Prostate gland (tissue), 2 donors: ENCODE measurements around the gene BEST4. TPM values are rescaled to one million over a fixed set of nuclear protein-coding genes. Genes with fewer than 3 reads are reported as not detected.

Experiments
- DNase-seq: peaks from one replicate; pipeline ENCODE4 v3.0.0-alpha.2; 2019; ENCODE audit warnings: low spot score
- H3K27ac ChIP-seq, 2 donors: fragments of 200-600 bp; sonication (generic); 2 replicates each; pipeline ENCODE4 v1.5.1; 2017 to 2019
- H3K27me3 ChIP-seq: fragments of 200-600 bp; sonication (generic); replicated peaks from 2 replicates; pipeline ENCODE4 v1.5.1; 2019; ENCODE audit not compliant: insufficient read depth
- H3K36me3 ChIP-seq, 2 donors: fragments of 200-600 bp; sonication (generic); 1 replicate in 1 of 2; 2 replicates in 1 of 2; pipeline versions ENCODE4 v1.5.1 to v1.8.1; 2017 to 2019
- H3K4me1 ChIP-seq: fragments of 200-600 bp; sonication (generic); replicated peaks from 2 replicates; pipeline ENCODE4 v1.5.1; 2019
- H3K4me3 ChIP-seq, 2 donors: fragments of 200-600 bp; sonication (generic); 2 replicates each; pipeline ENCODE4 v1.5.1; 2017 to 2019
- H3K9me3 ChIP-seq: fragments of 200-600 bp; sonication (generic); 2 replicates; pipeline ENCODE4 v1.5.1; 2017
- CTCF ChIP-seq, 4 experiments: fragments of 200-600 bp in 2 of 4; fragments of 450-650 bp in 2 of 4; sonication (generic) in 2 of 4; IDR thresholded peaks; 1 replicate in 3 of 4; 2 replicates in 1 of 4; pipeline ENCODE4 v1.5.1; 2016 to 2019; ENCODE audit warnings: antibody characterized with exemption in 4 of 4, mild to moderate bottlenecking in 2 of 4, moderate library complexity in 2 of 4
- POLR2A ChIP-seq: fragments of 450-650 bp; IDR thresholded peaks from one replicate; pipeline ENCODE4 v1.6.1; 2016; ENCODE audit warnings: antibody characterized with exemption, mild to moderate bottlenecking
- POLR2AphosphoS5 ChIP-seq: sonication (generic); formaldehyde crosslinking; IDR thresholded peaks from one replicate; pipeline ENCODE4 v1.6.1; 2017; ENCODE audit warnings: antibody characterized with exemption
- WGBS: methylation state at CpG from one replicate; pipeline ENCODE4 v1.1.5; 2018; 5-methylcytosine and 5-hydroxymethylcytosine counted together
- intact Hi-C: fragments of 100-400 bp; cut with DNase I; formaldehyde crosslinking; loops from one replicate; pipeline ENCODE4 v1.14.2; 2022
- total RNA-seq, 2 donors: library from RNA; depleted of rRNA; stranded (reverse); fragments of >200 nt; gene quantifications; one replicate each; pipeline ENCODE4 v1.1.0, GENCODE V29; 2016

The BEST4 gene
- total RNA-seq: not detected

GRCh38 chr1:44788120-44788860 is at the start of gene BEST4:
Gene BEST4 (minus strand): TSS chr1:44788170. CDS start chr1:44787705, 465 bp downstream.
- Histone ChIP-seq H3K36me3 (no peaks in the 10 kb centered on the region), H3K27me3 (no peaks in the 10 kb centered on the region), H3K9me3 (no peaks in the 10 kb centered on the region), H3K4me3 (no peak within 1 kb of the TSS), H3K27ac (no peak within 1 kb of the TSS), H3K4me1 (no peaks in the 10 kb centered on the region)
- TF ChIP-seq POLR2A (no peak), CTCF (IDR thresholded peaks at IDR 0.05) (no peak), POLR2AphosphoS5 (no peak)
- intact Hi-C loops: loop anchor here (5.0 kb wide), 1 partner anchor 56 kb away; the partner anchor contains the start of gene RNU5D-1
- 82% methylated on average over 9 of the region's 9 CpGs for WGBS
- DNase-seq: no peak

DNA sequence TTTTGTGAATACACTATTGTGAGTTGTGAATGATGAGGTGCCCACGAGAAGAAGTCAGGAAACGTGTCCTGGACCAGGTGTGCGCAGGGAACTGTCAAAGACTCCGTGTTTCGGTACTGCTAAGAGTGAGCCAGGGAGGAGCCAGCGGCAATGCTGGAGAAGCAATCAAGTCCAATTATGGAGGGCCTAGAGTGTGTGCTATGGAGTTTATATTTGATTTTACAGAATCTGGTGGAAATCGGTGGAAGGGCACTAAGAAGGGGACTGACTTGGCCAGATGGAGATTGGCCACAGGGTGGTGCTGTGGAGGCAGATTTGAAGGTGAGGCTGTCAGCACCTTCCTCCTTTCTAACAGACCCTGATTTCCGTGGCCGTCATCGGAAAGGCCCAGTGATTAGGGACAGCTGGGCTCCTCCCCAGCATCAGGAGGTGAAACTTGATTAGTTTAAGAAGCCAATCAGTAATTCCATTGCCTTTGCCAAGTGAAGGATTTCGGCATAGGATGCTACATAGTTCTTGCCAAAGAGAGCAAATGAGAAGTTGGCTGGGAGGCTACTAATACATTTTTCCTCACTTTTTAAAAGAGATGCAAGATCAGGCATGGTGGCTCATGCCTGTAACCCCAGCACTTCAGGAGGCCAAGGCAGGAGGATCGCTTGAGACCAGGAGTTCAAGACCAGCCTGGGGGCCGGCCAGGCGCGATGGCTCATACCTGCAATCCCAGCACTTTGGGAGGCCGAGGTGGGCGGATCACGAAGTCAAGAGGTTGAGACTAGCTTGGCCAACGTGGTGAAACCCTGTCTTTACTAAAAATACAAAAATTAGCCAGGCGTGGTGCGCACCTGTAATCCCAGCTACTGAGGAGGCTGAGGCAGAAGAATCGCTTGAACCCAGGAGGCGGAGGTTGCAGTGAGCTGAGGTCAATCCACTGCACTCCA is 48.0 kb upstream of the BEST4 start:
- Histone ChIP-seq H3K27me3 (no peaks in the 10 kb centered on the region), H3K4me3 (no peak overlapping the region), H3K9me3 (no peaks in the 10 kb centered on the region), H3K4me1 (no peaks in the 10 kb centered on the region), H3K27ac (no peak overlapping the region), H3K36me3 (no peaks in the 10 kb centered on the region)
- intact Hi-C loops: loop anchor here (5.0 kb wide), 1 partner anchor 176 kb away; the partner anchor contains the start of genes HECTD3 and UROD
- peak; percentile 71 for DNase-seq
- TF ChIP-seq POLR2A (no peak), CTCF (IDR thresholded peaks at IDR 0.05) (peak; percentile 67 to 80 (median 71)), POLR2AphosphoS5 (peak; percentile 22)
- WGBS: 63% methylated on average over 23 of the region's 23 CpGs

GRCh38 chr1:44834328-44834727 is 46.4 kb upstream of the BEST4 start:
- H3K27ac ChIP-seq: no peak overlapping the region
- no peaks in the 10 kb centered on the region for H3K27me3 ChIP-seq
- whole genome bisulfite sequencing: 82% methylated on average over 7 of the region's 7 CpGs
- H3K4me3 ChIP-seq: no peak overlapping the region
- intact Hi-C loops: no loop called here
- no peaks in the 10 kb centered on the region for H3K4me1 ChIP-seq
- TF ChIP-seq POLR2A: no peak
- no peak for TF ChIP-seq CTCF (IDR thresholded peaks at IDR 0.05)
- no peak for TF ChIP-seq POLR2AphosphoS5
- no peaks in the 10 kb centered on the region for H3K36me3 ChIP-seq
- DNase-seq: no peak
- H3K9me3 ChIP-seq: no peaks in the 10 kb centered on the region

GRCh38 chr1:44832056-44832705 is 44.2 kb upstream of the BEST4 start:
- no peak overlapping the region for H3K27ac ChIP-seq
- WGBS: 72% methylated on average over 13 of the region's 13 CpGs
- H3K4me3 ChIP-seq: no peak overlapping the region
- DNase-seq: no peak
- no peaks in the 10 kb centered on the region for H3K36me3 ChIP-seq
- no peaks in the 10 kb centered on the region for H3K4me1 ChIP-seq
- no peaks in the 10 kb centered on the region for H3K27me3 ChIP-seq
- H3K9me3 ChIP-seq: no peaks in the 10 kb centered on the region
- intact Hi-C loops: no loop called here
- no peak for TF ChIP-seq POLR2A
- no peak for TF ChIP-seq POLR2AphosphoS5
- TF ChIP-seq CTCF (IDR thresholded peaks at IDR 0.05): no peak
